ENCODE measurements around the gene ASB18. TPM values are rescaled to one million over a fixed set of nuclear protein-coding genes. Genes with fewer than 3 reads are reported as not detected.

Gene ASB18
- total and polyA plus RNA-seq, 2 donors (not counting 3 experiments of a cell fraction or from before 2014, with no cell fraction given) = not detected

- Histone ChIP-seq H3K4me1 (ENCODE audit: control insufficient read depth, extremely low read depth, insufficient read depth, low read length) (no peaks in the 10 kb centered on the region), H3K79me2 (ENCODE audit: control insufficient read depth, insufficient read depth, low read length) (no peaks in the 10 kb centered on the region), H3K9me1 (replicated peaks; ENCODE audit: control insufficient read depth, extremely low read depth, insufficient read depth, low read length) (no peaks in the 10 kb centered on the region), H3K36me3 (ENCODE audit: control insufficient read depth in 2 of 2, extremely low read depth in 1 of 2, insufficient read depth in 2 of 2, low read length in 2 of 2) (no peaks in the 10 kb centered on the region), H3K4me2 (ENCODE audit: insufficient read depth, low read length) (no peak overlapping the region), H4K20me1 (replicated peaks; ENCODE audit: control insufficient read depth, extremely low read depth, insufficient read depth, low read length) (no peaks in the 10 kb centered on the region), H2AFZ (ENCODE audit: low read depth, low read length) (no peak overlapping the region), H3K9ac (replicated peaks; ENCODE audit: extremely low read depth, insufficient read depth, low read length) (no peak overlapping the region), H3K4me3 (replicated peaks in 1 of 3; ENCODE audit: insufficient read depth in 1 of 3, low read depth in 1 of 3, low read length in 3 of 3) (no peak overlapping the region), H3K27me3 (ENCODE audit: control insufficient read depth in 2 of 2, insufficient read depth in 2 of 2, low read length in 2 of 2) (no peaks in the 10 kb centered on the region), H3K27ac (ENCODE audit: insufficient read depth, low read depth, low read length) (no peak overlapping the region), H3K9me3 (replicated peaks; ENCODE audit: control insufficient read depth, insufficient read depth, low read length) (no peaks in the 10 kb centered on the region)
- dilution Hi-C loops (cut with MboI; ENCODE audit: extremely low pct_ligation_motif_present, low sequenced_read_pairs) (no loop called here), intact Hi-C loops (cut with micrococcal nuclease) (no loop called here)
- TF ChIP-seq JUN (IDR thresholded peaks at IDR 0.05; ENCODE audit: borderline replicate concordance, insufficient read depth, insufficient read length, low read depth) (no peak), MYC (IDR thresholded peaks at IDR 0.05; ENCODE audit: low read depth, low read length) (no peak), FOS (IDR thresholded peaks at IDR 0.05; ENCODE audit: borderline replicate concordance, insufficient read depth, low read length) (no peak), EZH2 (IDR thresholded peaks at IDR 0.05; ENCODE audit: borderline replicate concordance, low read depth, low read length, severe bottlenecking) (no peak), MAX (IDR thresholded peaks at IDR 0.05; ENCODE audit: insufficient read depth, insufficient read length) (no peak), CTCF (IDR thresholded peaks at IDR 0.05; ENCODE audit: extremely low read depth in 1 of 2, insufficient read depth in 1 of 2, low read depth in 1 of 2, low read length in 2 of 2) (no peak), POLR2A (IDR thresholded peaks at IDR 0.05; ENCODE audit: low read depth, low read length) (no peak), GATA2 (IDR thresholded peaks at IDR 0.05; ENCODE audit: insufficient read depth, insufficient read length, low read depth, low read length) (no peak), POLR2AphosphoS5 (IDR thresholded peaks at IDR 0.05; ENCODE audit: insufficient read depth, low read depth, low read length) (no peak)
- no peak for DNase-seq (ENCODE audit: low read depth, low spot score)
- CTCF ChIA-PET = interaction anchor here (0.7 to 2.1 kb wide), 4 partner anchors 14 to 416 kb away, joined by 3 to 9 read pairs (median 5); no protein-coding TSS in a partner anchor
- no TSS peak for BruUV-seq (replicated peaks)
- no peak for FAIRE-seq
- POLR2A ChIA-PET = interaction anchor here (0.6 kb wide), 1 partner anchor 430 kb away, joined by 3 read pairs; no protein-coding TSS in a partner anchor
Observed at GRCh38 chr2:236195726-236196125, 68.5 kb downstream of the ASB18 start.

All from endothelial cell of umbilical vein (primary cell).